Measurements from ENCODE around the gene OTUD5. TPM values are rescaled to one million over a fixed set of nuclear protein-coding genes. Genes with fewer than 3 reads are reported as not detected.

Gene OTUD5
- total RNA-seq, 1 donor from 2014 or later = 64.5 TPM

DNA sequence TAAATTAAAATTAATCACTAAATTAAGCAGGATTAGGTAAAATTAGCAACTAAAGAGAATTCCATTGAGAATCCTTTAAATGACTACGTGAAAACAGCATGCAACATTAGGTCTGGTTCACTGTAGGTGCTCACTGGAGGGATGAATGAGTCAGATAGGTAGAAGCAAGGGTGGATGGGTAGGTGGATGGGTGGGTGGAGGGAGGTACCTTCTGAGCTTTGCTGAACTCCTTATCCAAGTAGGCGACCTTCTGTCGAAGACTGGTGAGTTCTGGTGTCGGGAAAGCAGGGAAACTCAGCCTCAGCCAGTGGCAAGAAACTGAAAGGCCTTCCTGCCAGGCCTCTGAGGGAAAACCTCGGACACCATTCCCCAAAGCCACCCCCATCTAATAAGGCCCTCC lies 41.6 kb upstream of the OTUD5 start:
- H3K4me1 Mint-ChIP-seq = peaks cover 14% of the 10 kb centered on the region
- peaks cover 14% of the 10 kb centered on the region for H3K9me3 Mint-ChIP-seq
- H3K4me3 Mint-ChIP-seq = no peak overlapping the region
- no peaks in the 10 kb centered on the region for H3K27me3 Mint-ChIP-seq (ENCODE audit: low read depth)
- H3K27ac Mint-ChIP-seq = no peak overlapping the region
- TF ChIP-seq, protein P1, sequence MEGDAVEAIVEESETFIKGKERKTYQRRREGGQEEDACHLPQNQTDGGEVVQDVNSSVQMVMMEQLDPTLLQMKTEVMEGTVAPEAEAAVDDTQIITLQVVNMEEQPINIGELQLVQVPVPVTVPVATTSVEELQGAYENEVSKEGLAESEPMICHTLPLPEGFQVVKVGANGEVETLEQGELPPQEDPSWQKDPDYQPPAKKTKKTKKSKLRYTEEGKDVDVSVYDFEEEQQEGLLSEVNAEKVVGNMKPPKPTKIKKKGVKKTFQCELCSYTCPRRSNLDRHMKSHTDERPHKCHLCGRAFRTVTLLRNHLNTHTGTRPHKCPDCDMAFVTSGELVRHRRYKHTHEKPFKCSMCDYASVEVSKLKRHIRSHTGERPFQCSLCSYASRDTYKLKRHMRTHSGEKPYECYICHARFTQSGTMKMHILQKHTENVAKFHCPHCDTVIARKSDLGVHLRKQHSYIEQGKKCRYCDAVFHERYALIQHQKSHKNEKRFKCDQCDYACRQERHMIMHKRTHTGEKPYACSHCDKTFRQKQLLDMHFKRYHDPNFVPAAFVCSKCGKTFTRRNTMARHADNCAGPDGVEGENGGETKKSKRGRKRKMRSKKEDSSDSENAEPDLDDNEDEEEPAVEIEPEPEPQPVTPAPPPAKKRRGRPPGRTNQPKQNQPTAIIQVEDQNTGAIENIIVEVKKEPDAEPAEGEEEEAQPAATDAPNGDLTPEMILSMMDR (IDR thresholded peaks at IDR 0.05; ENCODE audit: unreplicated experiment) = no peak
- DNase-seq (ENCODE audit: low spot score in 2 of 2, unreplicated experiment in 2 of 2) = no peak
- H3K36me3 Mint-ChIP-seq = peaks cover 23% of the 10 kb centered on the region

DNA sequence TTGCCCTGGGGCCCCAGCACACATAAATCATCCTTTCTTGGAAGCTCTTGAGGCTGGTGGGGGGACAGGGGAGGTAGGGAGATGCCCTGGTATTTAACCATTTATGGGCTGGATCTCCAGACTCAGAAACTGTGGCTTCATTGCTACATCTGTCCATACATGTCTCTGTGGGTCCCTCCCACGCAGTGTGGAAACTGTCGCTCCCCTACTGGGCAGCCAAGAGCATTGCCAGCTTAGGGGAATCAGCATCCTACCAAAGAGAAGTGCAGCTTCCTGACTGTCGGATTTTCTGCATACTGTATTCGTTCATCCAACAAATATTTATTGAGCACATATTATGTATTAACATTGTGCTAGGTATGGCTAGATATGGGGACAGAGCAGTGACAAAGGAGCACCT lies 41.0 kb upstream of the OTUD5 start:
- Mint-ChIP-seq H3K4me3 (no peak overlapping the region), H3K9me3 (peaks cover 17% of the 10 kb centered on the region), H3K4me1 (peaks cover 11% of the 10 kb centered on the region), H3K27me3 (ENCODE audit: low read depth) (no peaks in the 10 kb centered on the region), H3K36me3 (peaks cover 27% of the 10 kb centered on the region), H3K27ac (no peak overlapping the region)
- DNase-seq (ENCODE audit: low spot score in 2 of 2, unreplicated experiment in 2 of 2) = no peak
- TF ChIP-seq, protein P1 (IDR thresholded peaks at IDR 0.05; ENCODE audit: unreplicated experiment) = no peak

DNA sequence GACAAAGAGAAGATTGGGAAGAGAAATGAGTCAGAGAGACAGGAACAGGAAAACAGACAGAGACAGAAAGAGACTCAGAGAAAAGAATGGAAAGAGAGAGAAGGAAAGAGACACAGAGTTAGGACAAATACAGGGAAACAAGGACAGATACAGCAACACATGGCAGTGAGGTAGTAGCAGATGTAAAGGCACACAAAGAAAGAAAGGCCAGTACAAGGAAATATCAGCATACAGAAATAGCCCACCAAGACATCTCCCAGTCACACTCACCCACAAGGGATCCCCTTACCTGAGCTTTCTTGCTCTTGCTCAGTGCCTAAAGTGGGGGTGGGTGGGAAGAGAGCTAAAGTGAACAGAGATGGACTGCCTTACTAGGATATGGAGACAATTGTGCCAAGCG lies 40.5 kb upstream of the OTUD5 start:
- TF ChIP-seq, protein P1 (IDR thresholded peaks at IDR 0.05; ENCODE audit: unreplicated experiment) = no peak
- H3K9me3 Mint-ChIP-seq = peaks cover 18% of the 10 kb centered on the region
- no peak overlapping the region for H3K4me3 Mint-ChIP-seq
- H3K27me3 Mint-ChIP-seq (ENCODE audit: low read depth) = no peaks in the 10 kb centered on the region
- peaks cover 30% of the 10 kb centered on the region for H3K36me3 Mint-ChIP-seq
- DNase-seq (ENCODE audit: low spot score in 2 of 2, unreplicated experiment in 2 of 2) = no peak
- H3K27ac Mint-ChIP-seq = no peak overlapping the region
- peaks cover 11% of the 10 kb centered on the region for H3K4me1 Mint-ChIP-seq

DNA sequence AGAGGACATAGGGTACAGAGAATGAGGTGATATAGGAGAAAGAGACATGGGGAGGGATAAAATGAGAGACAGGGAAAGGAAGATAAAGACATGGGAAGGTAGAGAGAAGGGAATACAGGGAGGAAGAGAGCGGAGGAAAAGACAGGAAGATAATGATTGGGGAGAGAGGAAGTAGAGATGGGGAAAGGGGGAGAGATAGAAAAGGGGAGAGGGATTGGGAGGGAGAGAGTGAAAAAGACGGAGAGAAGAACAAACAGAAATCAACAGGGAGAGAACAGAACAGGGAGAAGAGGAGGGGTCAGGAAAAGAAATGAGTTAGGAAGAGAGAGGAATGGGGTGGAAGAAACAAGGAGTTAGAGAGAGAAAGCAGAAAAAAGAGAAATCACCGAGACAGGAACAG lies 40.0 kb upstream of the OTUD5 start:
- TF ChIP-seq, protein P1 (IDR thresholded peaks at IDR 0.05; ENCODE audit: unreplicated experiment) = no peak
- Mint-ChIP-seq H3K4me1 (peaks cover 11% of the 10 kb centered on the region), H3K27me3 (ENCODE audit: low read depth) (no peaks in the 10 kb centered on the region), H3K27ac (no peak overlapping the region), H3K9me3 (peaks cover 18% of the 10 kb centered on the region), H3K36me3 (peaks cover 32% of the 10 kb centered on the region), H3K4me3 (no peak overlapping the region)
- no peak for DNase-seq (ENCODE audit: low spot score in 2 of 2, unreplicated experiment in 2 of 2)

DNA sequence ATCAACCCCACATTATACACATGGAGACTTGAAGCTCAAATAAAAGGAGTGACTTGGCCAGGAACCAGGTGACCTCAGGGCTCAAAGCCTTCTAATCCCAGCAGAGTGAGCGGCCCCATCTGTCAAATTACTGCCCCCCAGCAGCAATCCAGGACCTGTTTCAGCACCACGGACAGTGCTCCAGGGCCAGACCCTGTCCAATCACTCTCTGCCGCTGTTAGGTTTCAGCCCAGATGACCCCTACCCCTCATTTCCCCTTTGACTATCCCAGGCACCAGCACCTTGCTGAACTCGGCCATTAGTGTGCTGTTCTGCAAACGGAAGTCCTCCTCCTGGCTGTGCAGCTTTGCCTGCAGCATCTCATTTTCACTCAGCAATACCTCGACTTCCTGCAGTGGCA lies 39.6 kb upstream of the OTUD5 start:
- Mint-ChIP-seq H3K4me1 (peaks cover 11% of the 10 kb centered on the region), H3K27me3 (ENCODE audit: low read depth) (no peaks in the 10 kb centered on the region), H3K36me3 (peaks cover 35% of the 10 kb centered on the region), H3K9me3 (peaks cover 18% of the 10 kb centered on the region), H3K4me3 (no peak overlapping the region), H3K27ac (no peak overlapping the region)
- DNase-seq (ENCODE audit: low spot score in 2 of 2, unreplicated experiment in 2 of 2) = no peak
- TF ChIP-seq, protein P1 (IDR thresholded peaks at IDR 0.05; ENCODE audit: unreplicated experiment) = no peak

DNA sequence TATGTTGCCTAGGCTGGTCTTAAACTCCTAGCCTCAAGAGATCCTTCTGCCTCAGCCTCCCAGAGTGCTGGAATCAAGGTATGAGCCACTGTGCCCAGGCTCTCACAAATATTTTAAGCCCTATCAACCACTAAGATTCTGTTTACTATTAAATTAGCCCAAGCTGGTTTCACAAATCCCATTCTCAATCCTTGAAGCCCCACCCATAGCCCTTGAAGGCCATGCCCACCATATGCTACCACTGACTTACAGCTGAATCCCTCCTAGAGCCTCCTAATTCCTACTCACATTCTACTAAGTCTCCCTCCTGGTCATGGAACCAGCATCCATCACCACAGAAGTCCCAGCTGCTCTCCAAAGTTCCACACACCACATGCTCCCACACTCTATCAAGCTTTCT lies 34.9 kb upstream of the OTUD5 start:
- peaks cover 36% of the 10 kb centered on the region for H3K36me3 Mint-ChIP-seq
- H3K27ac Mint-ChIP-seq = no peak overlapping the region
- no peaks in the 10 kb centered on the region for H3K4me1 Mint-ChIP-seq
- no peak overlapping the region for H3K4me3 Mint-ChIP-seq
- no peaks in the 10 kb centered on the region for H3K27me3 Mint-ChIP-seq (ENCODE audit: low read depth)
- TF ChIP-seq, protein P1 (IDR thresholded peaks at IDR 0.05; ENCODE audit: unreplicated experiment) = no peak
- peaks cover 16% of the 10 kb centered on the region for H3K9me3 Mint-ChIP-seq
- no peak for DNase-seq (ENCODE audit: low spot score in 2 of 2, unreplicated experiment in 2 of 2)

All from mesothelial cell of epicardium (in vitro differentiated cells).